ENCODE results near the gene ADISSP.

- TF ChIP-seq CTCF (IDR thresholded peaks at IDR 0.05) (no peak), POLR2A (IDR thresholded peaks at IDR 0.05) (no peak)
Observed at GRCh38 chr20:3798373-3798768, 30.8 kb upstream of the ADISSP start.

All from tibial nerve (tissue), 3 donors.